SK-N-SH (cell line): Measurements from ENCODE around the gene DUSP6.

Source experiments
- EZH2phosphoT487 ChIP-seq: fragments of 200-600 bp; sonication (generic); IDR thresholded peaks from 2 replicates; pipeline ENCODE4 v1.6.1; 2017; ENCODE audit warnings: low read depth, mixed run types, mild to moderate bottlenecking, antibody characterized with exemption, moderate library complexity, borderline replicate concordance
- FOXJ3 ChIP-seq: sonication (generic); formaldehyde crosslinking; IDR thresholded peaks from 2 replicates; pipeline ENCODE4 v1.5.1; 2020; ENCODE audit warnings: mild to moderate bottlenecking, missing genetic modification reagents
- GABPA ChIP-seq: IDR thresholded peaks from 2 replicates; pipeline ENCODE4 v1.4.0; 2012; ENCODE audit warnings: low read depth, mild to moderate bottlenecking
- MXI1 ChIP-seq: IDR thresholded peaks from 2 replicates; pipeline ENCODE4 v1.6.1; 2012; ENCODE audit warnings: mild to moderate bottlenecking, low read depth, low read length, improper control_type of control experiment
- YY1 ChIP-seq: IDR thresholded peaks from 2 replicates; pipeline ENCODE4 v1.4.0; 2012; ENCODE audit warnings: low read depth, mild to moderate bottlenecking
- TF ChIP-seq, protein P1 (sequence below): fragments of 200-600 bp; sonication (generic); IDR thresholded peaks from 2 replicates; pipeline ENCODE4 v1.6.1; 2017; ENCODE audit warnings: antibody characterized with exemption, mild to moderate bottlenecking, moderate library complexity
- TF ChIP-seq, protein P2 (sequence below): IDR thresholded peaks from 2 replicates; pipeline ENCODE4 v1.4.0; 2012; ENCODE audit warnings: low read depth, borderline replicate concordance

DNA sequence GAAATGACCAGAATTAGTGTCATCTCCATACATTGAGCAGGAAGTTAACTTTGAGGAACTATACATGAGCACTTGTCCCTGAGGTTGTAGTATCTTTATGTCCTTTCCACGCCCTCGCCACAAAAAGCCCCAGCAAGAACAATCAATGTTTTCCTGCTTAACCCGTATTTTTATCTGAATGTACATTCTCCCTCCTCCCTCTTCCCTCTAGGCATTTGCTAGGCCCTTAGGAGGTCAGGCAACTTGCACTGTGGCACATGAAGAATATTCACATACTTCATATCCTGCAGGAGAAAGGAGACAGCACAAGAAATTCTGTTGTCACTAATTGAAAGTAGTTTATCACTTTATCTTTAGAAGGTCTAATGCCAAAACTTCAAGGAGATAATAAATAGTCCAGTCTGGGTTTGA is 18.1 kb upstream of the DUSP6 start:
- no peak for TF ChIP-seq FOXJ3
- peak; percentile 44; the same call in 1 of the 2 replicates for TF ChIP-seq YY1
- TF ChIP-seq, protein P1, sequence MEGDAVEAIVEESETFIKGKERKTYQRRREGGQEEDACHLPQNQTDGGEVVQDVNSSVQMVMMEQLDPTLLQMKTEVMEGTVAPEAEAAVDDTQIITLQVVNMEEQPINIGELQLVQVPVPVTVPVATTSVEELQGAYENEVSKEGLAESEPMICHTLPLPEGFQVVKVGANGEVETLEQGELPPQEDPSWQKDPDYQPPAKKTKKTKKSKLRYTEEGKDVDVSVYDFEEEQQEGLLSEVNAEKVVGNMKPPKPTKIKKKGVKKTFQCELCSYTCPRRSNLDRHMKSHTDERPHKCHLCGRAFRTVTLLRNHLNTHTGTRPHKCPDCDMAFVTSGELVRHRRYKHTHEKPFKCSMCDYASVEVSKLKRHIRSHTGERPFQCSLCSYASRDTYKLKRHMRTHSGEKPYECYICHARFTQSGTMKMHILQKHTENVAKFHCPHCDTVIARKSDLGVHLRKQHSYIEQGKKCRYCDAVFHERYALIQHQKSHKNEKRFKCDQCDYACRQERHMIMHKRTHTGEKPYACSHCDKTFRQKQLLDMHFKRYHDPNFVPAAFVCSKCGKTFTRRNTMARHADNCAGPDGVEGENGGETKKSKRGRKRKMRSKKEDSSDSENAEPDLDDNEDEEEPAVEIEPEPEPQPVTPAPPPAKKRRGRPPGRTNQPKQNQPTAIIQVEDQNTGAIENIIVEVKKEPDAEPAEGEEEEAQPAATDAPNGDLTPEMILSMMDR = no peak
- TF ChIP-seq, protein P2, sequence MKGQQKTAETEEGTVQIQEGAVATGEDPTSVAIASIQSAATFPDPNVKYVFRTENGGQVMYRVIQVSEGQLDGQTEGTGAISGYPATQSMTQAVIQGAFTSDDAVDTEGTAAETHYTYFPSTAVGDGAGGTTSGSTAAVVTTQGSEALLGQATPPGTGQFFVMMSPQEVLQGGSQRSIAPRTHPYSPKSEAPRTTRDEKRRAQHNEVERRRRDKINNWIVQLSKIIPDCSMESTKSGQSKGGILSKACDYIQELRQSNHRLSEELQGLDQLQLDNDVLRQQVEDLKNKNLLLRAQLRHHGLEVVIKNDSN = no peak
- TF ChIP-seq GABPA = no peak
- no peak for TF ChIP-seq EZH2phosphoT487
- TF ChIP-seq MXI1 = no peak
